Nasal cavity respiratory epithelium epithelial cell of viscerocranial mucosa (primary cell): ENCODE data around the gene SLC34A3. TPM values are rescaled to one million over a fixed set of nuclear protein-coding genes. Genes with fewer than 3 reads are reported as not detected.

Source experiments
- total RNA-seq: library from RNA; depleted of rRNA; stranded (reverse); fragments of >200 nt; gene quantifications from 2 replicates; pipeline ENCODE4 v1.2.3, GENCODE V29; 2014

Gene SLC34A3
- total RNA-seq, 1 donor from 2014 or later, result not detected

Other genes with a start within 250 kb of the SLC34A3 start
- gene LCNL1, start 247.9 kb upstream of the SLC34A3 start, total RNA-seq, result not detected in 2 replicates
- gene PAXX, start 238.5 kb upstream of the SLC34A3 start, total RNA-seq, result 7.8 and 9.9 TPM in 2 replicates
- gene CLIC3, start 234.3 kb upstream of the SLC34A3 start, total RNA-seq, result 4.4 and 6.7 TPM in 2 replicates
- gene ABCA2, start 202.7 kb upstream of the SLC34A3 start, total RNA-seq, result 4.1 and 48.2 TPM in 2 replicates
- not detected in 2 replicates for gene FUT7, start 198.8 kb upstream of the SLC34A3 start, total RNA-seq
- 3.8 and 16.7 TPM in 2 replicates for gene NPDC1, start 184.7 kb upstream of the SLC34A3 start, total RNA-seq
- 1.8 and 3.1 TPM in 2 replicates for gene ENTPD2, start 176.8 kb upstream of the SLC34A3 start, total RNA-seq
- gene SAPCD2, start 160.3 kb upstream of the SLC34A3 start, total RNA-seq, result 0.85 and 2.1 TPM in 2 replicates
- gene UAP1L1, start 153.4 kb upstream of the SLC34A3 start, total RNA-seq, result 4.8 and 6.3 TPM in 2 replicates
- 62.5 and 67.1 TPM in 2 replicates for gene MAN1B1, start 143.9 kb upstream of the SLC34A3 start, total RNA-seq
- gene DPP7, start 116.2 kb upstream of the SLC34A3 start, total RNA-seq, result 62.2 and 81.7 TPM in 2 replicates
- 0.57 and 1.0 TPM in 2 replicates for gene GRIN1, start 91.7 kb upstream of the SLC34A3 start, total RNA-seq
- gene LRRC26, start 60.9 kb upstream of the SLC34A3 start, total RNA-seq, result 2.1 TPM in 1 of 2 replicates, not detected in the other
- not detected in 2 replicates for gene TMEM210, start 58.8 kb upstream of the SLC34A3 start, total RNA-seq
- 17.4 and 24.1 TPM in 2 replicates for gene ANAPC2, start 42.3 kb upstream of the SLC34A3 start, total RNA-seq
- 46.5 and 57.4 TPM in 2 replicates for gene SSNA1, start 42.2 kb upstream of the SLC34A3 start, total RNA-seq
- 3.6 and 4.8 TPM in 2 replicates for gene TPRN, start 30.2 kb upstream of the SLC34A3 start, total RNA-seq
- gene TMEM203, start 25.3 kb upstream of the SLC34A3 start, total RNA-seq, result 33.0 and 38.3 TPM in 2 replicates
- gene NDOR1, start 25.2 kb upstream of the SLC34A3 start, total RNA-seq, result 5.8 and 7.3 TPM in 2 replicates
- gene RNF208, start 8.7 kb upstream of the SLC34A3 start, total RNA-seq, result 0.34 and 0.78 TPM in 2 replicates
- 1.6 and 3.8 TPM in 2 replicates for gene CYSRT1, start 5.7 kb upstream of the SLC34A3 start, total RNA-seq
- gene RNF224, start 3.4 kb upstream of the SLC34A3 start, total RNA-seq, result under 0.01 and 0.28 TPM in 2 replicates
- gene TUBB4B, start 10.4 kb downstream of the SLC34A3 start, total RNA-seq, result 97.1 and 124 TPM in 2 replicates
- not detected in 2 replicates for gene STPG3, start 20.4 kb downstream of the SLC34A3 start, total RNA-seq
- 54.0 and 66.1 TPM in 2 replicates for gene NELFB, start 24.4 kb downstream of the SLC34A3 start, total RNA-seq
- 14.7 and 34.9 TPM in 2 replicates for gene TOR4A, start 46.8 kb downstream of the SLC34A3 start, total RNA-seq
- gene NRARP, start 71.4 kb downstream of the SLC34A3 start, total RNA-seq, result 6.2 and 23.3 TPM in 2 replicates
- 6.5 and 10.6 TPM in 2 replicates for gene EXD3, start 192.3 kb downstream of the SLC34A3 start, total RNA-seq
- gene NOXA1, start 192.5 kb downstream of the SLC34A3 start, total RNA-seq, result 0.68 and 3.3 TPM in 2 replicates
- gene ENTPD8, start 210.5 kb downstream of the SLC34A3 start, total RNA-seq, result 0.36 TPM in 1 of 2 replicates, not detected in the other
- 18.8 and 30.0 TPM in 2 replicates for gene NSMF, start 228.4 kb downstream of the SLC34A3 start, total RNA-seq